GM20000 (cell line): ENCODE data around the gene SERP2.

Source experiments
- DNase-seq: peaks from one replicate; pipeline ENCODE4 v3.0.0; 2012; ENCODE audit warnings: low spot score
- CTCF ChIP-seq: IDR thresholded peaks from 2 replicates; pipeline ENCODE4 v1.5.1; 2012; ENCODE audit warnings: mild to moderate bottlenecking, control low read depth; ENCODE audit errors: extremely low read depth, missing control alignments

The SERP2 gene

GRCh38 chr13:44412346-44412935, 38.8 kb downstream of the SERP2 start:
- TF ChIP-seq CTCF = no peak
- no peak for DNase-seq

- DNase-seq = no peak
Observed at GRCh38 chr13:44413095-44413494, 39.5 kb downstream of the SERP2 start.

GRCh38 chr13:44414716-44415115, 41.1 kb downstream of the SERP2 start:
- no peak for DNase-seq
- TF ChIP-seq CTCF = no peak

More at GRCh38 chr13:44413095-44413494, 39.5 kb downstream of the SERP2 start:
- no peak for TF ChIP-seq CTCF

- no peak for TF ChIP-seq CTCF
- no peak for DNase-seq
Observed at GRCh38 chr13:44415815-44416214, 42.2 kb downstream of the SERP2 start.

GRCh38 chr13:44416301-44416700, 42.7 kb downstream of the SERP2 start:
- no peak for DNase-seq
- no peak for TF ChIP-seq CTCF

GRCh38 chr13:44416744-44417143, 43.1 kb downstream of the SERP2 start:
- no peak for DNase-seq
- no peak for TF ChIP-seq CTCF

GRCh38 chr13:44417446-44417845, 43.8 kb downstream of the SERP2 start:
- DNase-seq = no peak

More at GRCh38 chr13:44417446-44417845, 43.8 kb downstream of the SERP2 start:
- no peak for TF ChIP-seq CTCF
